Measurements from ENCODE around the gene ADAM20. TPM values are rescaled to one million over a fixed set of nuclear protein-coding genes. Genes with fewer than 3 reads are reported as not detected.
A peak's percentile ranks its signal among the peaks of the same experiment; 100 is the strongest.
"Not testable (repeated sequence)": the region's sequence is repeated elsewhere in the genome, so short reads cannot be mapped to it uniquely, and the experiment has no call there.

Gene ADAM20
- total and polyA plus RNA-seq, 5 donors: 0.16 to 1.0 (median 0.50) TPM

- DNase-seq (no peak), ATAC-seq (no peak)
- H3K4me3 ChIP-seq (ENCODE audit: low read length): no peak overlapping the region
- intact Hi-C loops (cut with DNase I): no loop called here
- 90% methylated on average over 2 of the region's 2 CpGs for WGBS
- H3K27me3 ChIP-seq (ENCODE audit: control insufficient read depth, insufficient read depth): no peaks in the 10 kb centered on the region
- no peaks in the 10 kb centered on the region for H3K4me1 ChIP-seq (ENCODE audit: control insufficient read depth, insufficient read depth, low read length)
- no peaks in the 10 kb centered on the region for H3K9me3 ChIP-seq (ENCODE audit: control insufficient read depth, low read length)
- H3K27ac ChIP-seq (ENCODE audit: low read length): no peak overlapping the region
Observed at GRCh38 chr14:70527501-70528105, 7.2 kb downstream of the ADAM20 start.

DNA sequence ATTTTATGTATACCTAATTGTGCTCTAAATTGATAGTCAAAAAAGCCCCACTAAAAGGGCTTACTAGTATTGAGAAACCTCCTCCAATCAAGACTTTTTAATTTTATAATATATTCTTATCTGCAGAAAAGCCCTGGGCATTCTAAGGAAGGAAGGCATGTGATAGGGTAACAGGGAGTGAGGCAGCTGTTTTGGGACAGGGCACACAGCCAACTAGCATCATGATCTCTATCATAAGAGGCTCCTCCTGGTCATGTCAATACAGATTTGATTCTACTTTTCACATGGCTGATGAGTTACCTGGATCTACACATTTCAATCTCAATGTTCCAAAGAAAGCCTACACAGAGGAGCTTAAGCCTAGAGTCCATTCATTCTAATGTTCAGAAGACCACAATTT, 9.1 kb downstream of the ADAM20 start:
- Histone ChIP-seq H3K27me3 (ENCODE audit: control insufficient read depth, insufficient read depth) (no peaks in the 10 kb centered on the region), H3K9me3 (ENCODE audit: control insufficient read depth, low read length) (no peaks in the 10 kb centered on the region), H3K4me1 (ENCODE audit: control insufficient read depth, insufficient read depth, low read length) (no peaks in the 10 kb centered on the region), H3K4me3 (ENCODE audit: low read length) (no peak overlapping the region), H3K27ac (ENCODE audit: low read length) (no peak overlapping the region)
- ATAC-seq (no peak), DNase-seq (no peak)
- intact Hi-C loops (cut with DNase I): no loop called here

DNA sequence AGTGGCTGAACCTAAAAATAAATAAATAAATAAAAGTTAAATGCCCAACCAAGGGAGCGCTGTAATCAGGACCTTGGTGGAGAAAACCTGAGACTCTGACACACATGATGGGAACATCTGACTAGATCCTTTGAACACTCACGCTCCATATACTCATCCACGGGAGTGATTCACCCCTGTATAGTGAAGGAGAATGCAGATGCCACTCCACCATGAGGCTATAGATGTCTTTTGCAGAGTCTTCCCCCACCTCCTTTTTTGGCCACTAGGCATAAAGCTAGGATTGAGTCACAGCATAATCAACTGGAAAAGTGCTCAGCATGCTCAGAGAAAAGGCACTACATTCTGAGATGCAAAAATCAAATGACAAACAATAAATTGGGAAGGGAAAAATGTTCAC, 19.0 kb downstream of the ADAM20 start:
- intact Hi-C loops (cut with DNase I): no loop called here
- Histone ChIP-seq H3K9me3 (ENCODE audit: control insufficient read depth, low read length) (no peaks in the 10 kb centered on the region), H3K27ac (ENCODE audit: low read length) (no peak overlapping the region), H3K4me3 (ENCODE audit: low read length) (no peak overlapping the region), H3K27me3 (ENCODE audit: control insufficient read depth, insufficient read depth) (no peaks in the 10 kb centered on the region), H3K4me1 (ENCODE audit: control insufficient read depth, insufficient read depth, low read length) (no peaks in the 10 kb centered on the region)
- WGBS: 89% methylated on average over 3 of the region's 3 CpGs
- no peak for ATAC-seq
- DNase-seq: no peak

GRCh38 chr14:70514168-70515069, 20.4 kb downstream of the ADAM20 start:
- H3K4me1 ChIP-seq (ENCODE audit: control insufficient read depth, insufficient read depth, low read length): no peaks in the 10 kb centered on the region

GRCh38 chr14:70498191-70498590, 36.6 kb downstream of the ADAM20 start:
- H3K27ac ChIP-seq (ENCODE audit: low read length): no peak overlapping the region
- H3K4me3 ChIP-seq (ENCODE audit: low read length): no peak overlapping the region
- ATAC-seq (no peak), DNase-seq (no peak)
- intact Hi-C loops (cut with DNase I): no loop called here
- H3K27me3 ChIP-seq (ENCODE audit: control insufficient read depth, insufficient read depth): no peaks in the 10 kb centered on the region
- H3K9me3 ChIP-seq (ENCODE audit: control insufficient read depth, low read length): no peaks in the 10 kb centered on the region
- H3K4me1 ChIP-seq (ENCODE audit: control insufficient read depth, insufficient read depth, low read length): no peaks in the 10 kb centered on the region

More at GRCh38 chr14:70514168-70515069, 20.4 kb downstream of the ADAM20 start:
- Histone ChIP-seq H3K27ac (ENCODE audit: low read length) (no peak overlapping the region), H3K27me3 (ENCODE audit: control insufficient read depth, insufficient read depth) (no peaks in the 10 kb centered on the region), H3K9me3 (ENCODE audit: control insufficient read depth, low read length) (no peaks in the 10 kb centered on the region), H3K4me3 (ENCODE audit: low read length) (no peak overlapping the region)
- 55% methylated on average over 4 of the region's 4 CpGs for WGBS
- DNase-seq (no peak), ATAC-seq (no peak)
- intact Hi-C loops (cut with DNase I): no loop called here

- no peaks in the 10 kb centered on the region for H3K9me3 ChIP-seq (ENCODE audit: control insufficient read depth, low read length)
- WGBS: 77% methylated on average over 3 of the region's 3 CpGs
- no peak for ATAC-seq
Observed at GRCh38 chr14:70489579-70490200, 45.1 kb downstream of the ADAM20 start.

GRCh38 chr14:70477356-70478105, 57.3 kb downstream of the ADAM20 start:
- peak in 1 of 3 donors; percentile 57 for DNase-seq
- H3K4me3 ChIP-seq (ENCODE audit: low read length); ATAC-seq; H3K9me3 ChIP-seq (ENCODE audit: control insufficient read depth, low read length); H3K4me1 ChIP-seq (ENCODE audit: control insufficient read depth, insufficient read depth, low read length); intact Hi-C loops (cut with DNase I); H3K27ac ChIP-seq (ENCODE audit: low read length); H3K27me3 ChIP-seq (ENCODE audit: control insufficient read depth, insufficient read depth): not testable (repeated sequence)
- WGBS: 96% methylated on average over 57 of the region's 57 CpGs

More at GRCh38 chr14:70489579-70490200, 45.1 kb downstream of the ADAM20 start:
- Histone ChIP-seq H3K27me3 (ENCODE audit: control insufficient read depth, insufficient read depth) (no peaks in the 10 kb centered on the region), H3K4me1 (ENCODE audit: control insufficient read depth, insufficient read depth, low read length) (no peaks in the 10 kb centered on the region), H3K4me3 (ENCODE audit: low read length) (no peak overlapping the region), H3K27ac (ENCODE audit: low read length) (no peak overlapping the region)
- no peak for DNase-seq
- intact Hi-C loops (cut with DNase I): no loop called here

GRCh38 chr14:70475459-70475858, 59.3 kb downstream of the ADAM20 start:
- H3K9me3 ChIP-seq (ENCODE audit: control insufficient read depth, low read length); H3K4me1 ChIP-seq (ENCODE audit: control insufficient read depth, insufficient read depth, low read length); H3K27ac ChIP-seq (ENCODE audit: low read length); DNase-seq; H3K4me3 ChIP-seq (ENCODE audit: low read length); intact Hi-C loops (cut with DNase I); H3K27me3 ChIP-seq (ENCODE audit: control insufficient read depth, insufficient read depth); ATAC-seq: not testable (repeated sequence)
- 91% methylated on average over 13 of the region's 13 CpGs for WGBS

GRCh38 chr14:70473825-70474224, 61.0 kb downstream of the ADAM20 start:
- no peaks in the 10 kb centered on the region for H3K9me3 ChIP-seq (ENCODE audit: control insufficient read depth, low read length)
- WGBS: 79% methylated on average over 2 of the region's 2 CpGs
- no peak for DNase-seq
- H3K27ac ChIP-seq (ENCODE audit: low read length): no peak overlapping the region
- no peak for ATAC-seq
- no peak overlapping the region for H3K4me3 ChIP-seq (ENCODE audit: low read length)
- H3K27me3 ChIP-seq (ENCODE audit: control insufficient read depth, insufficient read depth): no peaks in the 10 kb centered on the region
- no peaks in the 10 kb centered on the region for H3K4me1 ChIP-seq (ENCODE audit: control insufficient read depth, insufficient read depth, low read length)
- intact Hi-C loops (cut with DNase I): no loop called here

Measured in right cardiac atrium (tissue), 5 donors.